Osteocyte (in vitro differentiated cells): ENCODE measurements around the gene VSIG1. TPM values are rescaled to one million over a fixed set of nuclear protein-coding genes. Genes with fewer than 3 reads are reported as not detected.

ENCODE experiments used
- DNase-seq: peaks from one replicate; pipeline ENCODE4 v3.0.0; 2021; ENCODE audit warnings: mixed read lengths; ENCODE audit not compliant: unreplicated experiment; ENCODE audit errors: extremely low spot score
- H3K27ac Mint-ChIP-seq: one replicate; pipeline ENCODE4 v1.8.0; 2021; ENCODE audit warnings: mild to moderate bottlenecking, mixed read lengths; ENCODE audit not compliant: unreplicated experiment
- H3K27me3 Mint-ChIP-seq: one replicate; pipeline ENCODE4 v1.8.0; 2021; ENCODE audit warnings: mixed read lengths; ENCODE audit not compliant: unreplicated experiment
- H3K36me3 Mint-ChIP-seq: one replicate; pipeline ENCODE4 v1.8.0; 2021; ENCODE audit warnings: mixed read lengths; ENCODE audit not compliant: unreplicated experiment
- H3K4me1 Mint-ChIP-seq: one replicate; pipeline ENCODE4 v1.8.0; 2021; ENCODE audit warnings: mixed read lengths; ENCODE audit not compliant: unreplicated experiment
- H3K4me3 Mint-ChIP-seq: one replicate; pipeline ENCODE4 v1.8.0; 2021; ENCODE audit warnings: mild to moderate bottlenecking, moderate library complexity, mixed read lengths; ENCODE audit not compliant: unreplicated experiment
- H3K9me3 Mint-ChIP-seq: one replicate; pipeline ENCODE4 v1.8.0; 2021; ENCODE audit warnings: mixed read lengths; ENCODE audit not compliant: unreplicated experiment
- total RNA-seq: library from RNA; stranded (reverse); gene quantifications from 2 replicates; pipeline ENCODE4 v1.2.1, GENCODE V29; 2021
- TF ChIP-seq, protein P1 (sequence below): fragments of 200-600 bp; sonication (generic); IDR thresholded peaks from 2 replicates; pipeline ENCODE4 v1.5.0; 2021; ENCODE audit warnings: antibody characterized with exemption, mild to moderate bottlenecking, moderate library complexity

VSIG1 gene
- total RNA-seq, 1 donor from 2014 or later = not detected

DNA sequence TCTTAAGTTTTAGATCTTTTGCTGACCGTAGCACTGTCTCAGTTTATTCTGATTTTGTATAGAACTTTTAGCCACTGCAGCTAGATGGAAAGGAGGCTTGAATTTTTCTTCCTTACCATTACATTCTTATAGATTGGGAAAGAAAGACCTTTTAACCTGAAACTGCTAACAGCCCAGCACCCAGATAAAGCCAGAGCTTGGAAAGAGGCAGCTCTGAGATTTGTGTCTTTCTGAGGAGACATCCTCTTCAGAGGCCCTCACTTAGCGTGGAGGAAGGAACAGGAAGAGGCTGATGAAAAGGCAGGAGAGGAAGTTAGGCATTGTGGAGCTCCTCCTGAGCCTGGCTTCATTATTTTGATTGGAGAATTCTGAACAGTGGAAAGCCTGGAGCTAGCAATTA lies 81.8 kb downstream of the VSIG1 start:
- TF ChIP-seq, protein P1, sequence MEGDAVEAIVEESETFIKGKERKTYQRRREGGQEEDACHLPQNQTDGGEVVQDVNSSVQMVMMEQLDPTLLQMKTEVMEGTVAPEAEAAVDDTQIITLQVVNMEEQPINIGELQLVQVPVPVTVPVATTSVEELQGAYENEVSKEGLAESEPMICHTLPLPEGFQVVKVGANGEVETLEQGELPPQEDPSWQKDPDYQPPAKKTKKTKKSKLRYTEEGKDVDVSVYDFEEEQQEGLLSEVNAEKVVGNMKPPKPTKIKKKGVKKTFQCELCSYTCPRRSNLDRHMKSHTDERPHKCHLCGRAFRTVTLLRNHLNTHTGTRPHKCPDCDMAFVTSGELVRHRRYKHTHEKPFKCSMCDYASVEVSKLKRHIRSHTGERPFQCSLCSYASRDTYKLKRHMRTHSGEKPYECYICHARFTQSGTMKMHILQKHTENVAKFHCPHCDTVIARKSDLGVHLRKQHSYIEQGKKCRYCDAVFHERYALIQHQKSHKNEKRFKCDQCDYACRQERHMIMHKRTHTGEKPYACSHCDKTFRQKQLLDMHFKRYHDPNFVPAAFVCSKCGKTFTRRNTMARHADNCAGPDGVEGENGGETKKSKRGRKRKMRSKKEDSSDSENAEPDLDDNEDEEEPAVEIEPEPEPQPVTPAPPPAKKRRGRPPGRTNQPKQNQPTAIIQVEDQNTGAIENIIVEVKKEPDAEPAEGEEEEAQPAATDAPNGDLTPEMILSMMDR = no peak
- Mint-ChIP-seq H3K36me3 (peaks cover 29% of the 10 kb centered on the region), H3K9me3 (no peaks in the 10 kb centered on the region), H3K27ac (no peak overlapping the region), H3K4me1 (peaks cover 14% of the 10 kb centered on the region), H3K4me3 (no peak overlapping the region), H3K27me3 (no peaks in the 10 kb centered on the region)
- no peak for DNase-seq

DNA sequence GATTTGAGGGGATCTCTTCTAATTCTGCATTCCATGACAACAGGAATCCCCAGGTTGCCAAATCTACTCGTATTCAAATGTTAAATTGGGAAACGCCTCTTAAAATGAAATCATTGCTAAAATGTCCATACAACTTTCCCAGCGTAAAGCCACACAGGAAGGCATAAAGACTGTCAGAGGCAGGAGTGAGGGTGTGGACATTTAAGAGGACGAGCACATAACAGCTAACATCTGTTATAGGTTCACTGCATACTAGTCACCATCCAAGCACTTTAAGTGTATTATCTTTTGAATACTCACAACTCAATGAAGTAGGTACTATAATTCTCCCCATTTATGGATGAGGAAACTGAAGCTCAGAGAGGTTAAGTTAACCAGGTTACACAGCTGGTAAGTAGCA lies 82.3 kb downstream of the VSIG1 start:
- peaks cover 12% of the 10 kb centered on the region for H3K4me1 Mint-ChIP-seq
- no peaks in the 10 kb centered on the region for H3K27me3 Mint-ChIP-seq
- H3K27ac Mint-ChIP-seq = no peak overlapping the region
- H3K36me3 Mint-ChIP-seq = peaks cover 31% of the 10 kb centered on the region
- no peak for DNase-seq
- TF ChIP-seq, protein P1 = no peak
- no peaks in the 10 kb centered on the region for H3K9me3 Mint-ChIP-seq
- H3K4me3 Mint-ChIP-seq = no peak overlapping the region

Other genes with a start within 250 kb of the VSIG1 start
- gene MID2, start 219.2 kb upstream of the VSIG1 start, total RNA-seq = 13.0 and 13.1 TPM in 2 replicates
- not detected in 2 replicates for gene TEX13B, start 62.7 kb upstream of the VSIG1 start, total RNA-seq
- 80.1 and 81.7 TPM in 2 replicates for gene PSMD10, start 46.5 kb downstream of the VSIG1 start, total RNA-seq
- 12.3 and 14.2 TPM in 2 replicates for gene ATG4A, start 46.7 kb downstream of the VSIG1 start, total RNA-seq